Thyroid gland (tissue), 4 donors: ENCODE results near the gene KRT33A. TPM values are rescaled to one million over a fixed set of nuclear protein-coding genes. Genes with fewer than 3 reads are reported as not detected.

Experiments used
- DNase-seq, 2 donors: peaks; one replicate each; pipeline ENCODE4 v3.0.0-alpha.2; 2019
- H3K27ac ChIP-seq, 3 donors: fragments of 200-600 bp; sonication (generic); 1 replicate in 2 of 3; 2 replicates in 1 of 3; pipeline ENCODE4 v1.5.1; 2016 to 2019; ENCODE audit warnings: mild to moderate bottlenecking in 1 of 3, moderate library complexity in 1 of 3
- H3K27me3 ChIP-seq: fragments of 200-600 bp; sonication (generic); one replicate; pipeline ENCODE4 v1.5.1; 2019
- H3K36me3 ChIP-seq, 2 donors: fragments of 200-600 bp; sonication (generic); one replicate each; pipeline ENCODE4 v1.5.1; 2016 to 2019
- H3K4me1 ChIP-seq, 2 donors: fragments of 200-600 bp; sonication (generic); one replicate each; pipeline ENCODE4 v1.5.1; 2017 to 2019
- H3K4me3 ChIP-seq, 3 donors: fragments of 200-600 bp; sonication (generic); replicated peaks in 1 of 3; 1 replicate in 2 of 3; 2 replicates in 1 of 3; pipeline ENCODE4 v1.5.1; 2016; ENCODE audit warnings: mild to moderate bottlenecking in 1 of 3
- H3K9me3 ChIP-seq: fragments of 200-600 bp; sonication (generic); one replicate; pipeline ENCODE4 v1.5.1; 2017
- POLR2A ChIP-seq, 2 donors: fragments of 450-650 bp; IDR thresholded peaks; one replicate each; pipeline ENCODE4 v1.6.1; 2017; ENCODE audit warnings: antibody characterized with exemption in 2 of 2, mild to moderate bottlenecking in 2 of 2, moderate library complexity in 1 of 2
- WGBS, 2 donors: methylation state at CpG; one replicate each; pipeline ENCODE4 v1.1.5; 2017; 5-methylcytosine and 5-hydroxymethylcytosine counted together
- intact Hi-C: fragments of 100-400 bp; cut with DNase I; formaldehyde crosslinking; loops from one replicate; pipeline ENCODE4 v1.15.1; 2023
- total RNA-seq, 4 donors: library from RNA; depleted of rRNA; stranded (reverse); fragments of >200 nt; gene quantifications; one replicate each; pipeline ENCODE4 v1.2.3, GENCODE V29; 2016
- TF ChIP-seq, protein P1 (sequence below), 6 experiments: fragments of 200-600 bp in 3 of 6; fragments of 450-650 bp in 3 of 6; sonication (generic) in 3 of 6; IDR thresholded peaks; one replicate each; pipeline ENCODE4 v1.5.1; 2016 to 2019; ENCODE audit warnings: antibody characterized with exemption in 6 of 6, mild to moderate bottlenecking in 2 of 6, inconsistent platforms in 1 of 6, moderate library complexity in 1 of 6

KRT33A gene
- total RNA-seq, 4 donors from 2014 or later = not detected

DNA sequence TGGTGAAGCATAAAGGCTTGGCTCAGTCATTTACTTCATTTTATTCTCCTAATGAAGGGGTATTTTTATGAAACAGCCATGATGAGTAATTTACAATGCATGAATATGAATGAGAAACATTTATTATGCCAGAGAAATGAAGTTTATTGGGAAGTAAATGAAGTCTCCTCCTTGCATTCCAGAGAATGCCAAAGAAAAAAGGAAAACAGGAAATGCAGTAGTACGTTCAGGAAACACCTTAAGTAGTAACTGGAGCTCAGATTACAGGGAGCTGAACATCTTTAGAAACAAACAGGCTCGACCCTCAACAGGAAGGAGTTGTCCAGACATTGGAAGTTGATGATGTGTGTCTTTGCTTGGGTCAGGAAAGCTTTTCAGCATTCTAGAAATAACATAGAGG, 26.9 kb upstream of the KRT33A start:
- intact Hi-C loops = no loop called here

DNA sequence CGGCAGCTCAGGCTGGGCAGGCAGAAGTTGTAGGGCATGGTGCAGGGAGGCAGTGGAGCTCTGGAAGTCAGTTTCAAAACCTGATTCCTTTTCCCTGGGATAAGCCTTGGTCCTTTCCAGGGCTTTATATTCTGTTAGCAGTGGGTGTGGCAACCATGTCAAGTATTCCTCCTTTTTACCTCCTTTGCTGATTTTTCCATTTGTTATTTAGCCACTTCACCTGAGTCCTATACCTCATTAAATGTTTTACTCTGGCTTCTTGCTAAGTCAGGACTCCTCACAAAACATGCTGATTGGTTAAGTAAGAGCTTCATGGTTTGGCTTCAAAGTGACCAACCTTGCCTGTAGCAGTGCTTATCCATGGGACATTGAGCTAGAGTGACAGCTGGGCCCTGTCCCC, 19.1 kb upstream of the KRT33A start, which contains the start of gene KRT33B:
KRT33B (minus strand) TSS at position 101 of the 400 bp plus-strand sequence; CDS start at position 38, 63 bp downstream.
- Histone ChIP-seq H3K4me1 (no peaks in the 10 kb centered on the region), H3K27me3 (no peaks in the 10 kb centered on the region), H3K27ac (no peak within 1 kb of the TSS), H3K4me3 (no peak within 1 kb of the TSS), H3K36me3 (no peaks in the 10 kb centered on the region), H3K9me3 (no peaks in the 10 kb centered on the region)
- WGBS, 2 donors = 83 to 100% methylated on average over 1 of the region's 1 CpG
- intact Hi-C loops = no loop called here
- TF ChIP-seq POLR2A (IDR thresholded peaks at IDR 0.05) = no peak
- TF ChIP-seq, protein P1, sequence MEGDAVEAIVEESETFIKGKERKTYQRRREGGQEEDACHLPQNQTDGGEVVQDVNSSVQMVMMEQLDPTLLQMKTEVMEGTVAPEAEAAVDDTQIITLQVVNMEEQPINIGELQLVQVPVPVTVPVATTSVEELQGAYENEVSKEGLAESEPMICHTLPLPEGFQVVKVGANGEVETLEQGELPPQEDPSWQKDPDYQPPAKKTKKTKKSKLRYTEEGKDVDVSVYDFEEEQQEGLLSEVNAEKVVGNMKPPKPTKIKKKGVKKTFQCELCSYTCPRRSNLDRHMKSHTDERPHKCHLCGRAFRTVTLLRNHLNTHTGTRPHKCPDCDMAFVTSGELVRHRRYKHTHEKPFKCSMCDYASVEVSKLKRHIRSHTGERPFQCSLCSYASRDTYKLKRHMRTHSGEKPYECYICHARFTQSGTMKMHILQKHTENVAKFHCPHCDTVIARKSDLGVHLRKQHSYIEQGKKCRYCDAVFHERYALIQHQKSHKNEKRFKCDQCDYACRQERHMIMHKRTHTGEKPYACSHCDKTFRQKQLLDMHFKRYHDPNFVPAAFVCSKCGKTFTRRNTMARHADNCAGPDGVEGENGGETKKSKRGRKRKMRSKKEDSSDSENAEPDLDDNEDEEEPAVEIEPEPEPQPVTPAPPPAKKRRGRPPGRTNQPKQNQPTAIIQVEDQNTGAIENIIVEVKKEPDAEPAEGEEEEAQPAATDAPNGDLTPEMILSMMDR (IDR thresholded peaks at IDR 0.05) = no peak
- DNase-seq = no peak

More for the DNA sequence above, 26.9 kb upstream of the KRT33A start:
- Histone ChIP-seq H3K27ac (no peak overlapping the region), H3K4me1 (no peaks in the 10 kb centered on the region), H3K27me3 (no peaks in the 10 kb centered on the region), H3K36me3 (no peaks in the 10 kb centered on the region), H3K4me3 (no peak overlapping the region), H3K9me3 (no peaks in the 10 kb centered on the region)
- TF ChIP-seq, protein P1 (IDR thresholded peaks at IDR 0.05) = no peak
- no peak for TF ChIP-seq POLR2A (IDR thresholded peaks at IDR 0.05)
- no peak for DNase-seq
- WGBS, 2 donors = 19 to 24% methylated on average over 2 of the region's 2 CpGs

DNA sequence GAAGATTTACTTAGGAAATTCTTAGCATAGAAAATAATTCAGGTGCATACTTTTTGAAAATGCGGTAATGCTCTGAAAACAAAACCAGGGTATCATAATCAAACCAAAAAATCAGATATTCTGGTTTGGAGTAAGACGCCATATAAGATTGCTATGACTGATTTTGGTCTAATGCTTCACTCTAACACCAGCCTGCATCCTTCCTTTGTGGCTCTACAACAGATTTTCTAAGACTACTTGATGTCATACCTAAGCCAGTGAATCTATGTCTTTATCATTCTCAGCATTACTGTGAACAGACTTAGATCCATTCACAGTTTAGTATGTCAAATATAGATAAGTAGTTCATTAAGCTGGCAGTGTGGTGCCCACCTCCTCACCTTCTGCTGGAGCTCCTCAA, 18.4 kb upstream of the KRT33A start:
- Histone ChIP-seq H3K4me3 (no peak overlapping the region), H3K27ac (no peak overlapping the region), H3K36me3 (no peaks in the 10 kb centered on the region), H3K4me1 (no peaks in the 10 kb centered on the region), H3K9me3 (no peaks in the 10 kb centered on the region), H3K27me3 (no peaks in the 10 kb centered on the region)
- TF ChIP-seq, protein P1 (IDR thresholded peaks at IDR 0.05) = no peak
- no peak for TF ChIP-seq POLR2A (IDR thresholded peaks at IDR 0.05)
- 93 to 96% methylated on average over 2 of the region's 2 CpGs for WGBS, 2 donors
- intact Hi-C loops = no loop called here
- DNase-seq = no peak

GRCh38 chr17:41367426-41368075, 16.9 kb upstream of the KRT33A start:
- no peak for DNase-seq
- Histone ChIP-seq H3K4me1 (no peaks in the 10 kb centered on the region), H3K27me3 (no peaks in the 10 kb centered on the region), H3K36me3 (no peaks in the 10 kb centered on the region), H3K4me3 (no peak overlapping the region), H3K27ac (no peak overlapping the region), H3K9me3 (no peaks in the 10 kb centered on the region)
- 88 to 92% methylated on average over 10 of the region's 10 CpGs for WGBS, 2 donors
- intact Hi-C loops = no loop called here
- TF ChIP-seq POLR2A (IDR thresholded peaks at IDR 0.05) = no peak
- TF ChIP-seq, protein P1 (IDR thresholded peaks at IDR 0.05) = no peak

DNA sequence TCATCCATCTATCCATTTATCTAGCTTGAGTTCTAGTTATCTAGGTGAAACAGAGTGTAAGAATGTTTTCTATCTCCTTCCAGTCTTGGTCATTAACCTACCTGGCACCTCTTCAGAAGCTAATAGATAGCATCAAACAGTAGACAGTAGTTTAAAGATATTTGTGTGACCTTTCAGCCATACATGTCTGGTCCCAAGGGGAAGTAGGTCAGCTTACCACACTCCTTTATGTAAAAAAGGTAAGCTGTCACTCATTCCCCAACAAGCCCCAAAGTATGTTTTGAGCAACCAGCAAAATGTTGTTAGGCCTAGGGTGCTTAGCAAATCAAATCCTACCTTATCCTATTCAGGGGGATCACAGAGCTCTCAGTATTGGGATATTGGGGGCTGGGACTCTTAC, 15.4 kb upstream of the KRT33A start:
- intact Hi-C loops = no loop called here
- Histone ChIP-seq H3K36me3 (no peaks in the 10 kb centered on the region), H3K9me3 (no peaks in the 10 kb centered on the region), H3K27ac (no peak overlapping the region), H3K4me3 (no peak overlapping the region), H3K4me1 (no peaks in the 10 kb centered on the region), H3K27me3 (no peaks in the 10 kb centered on the region)
- DNase-seq = no peak
- TF ChIP-seq POLR2A (IDR thresholded peaks at IDR 0.05) = no peak
- TF ChIP-seq, protein P1 (IDR thresholded peaks at IDR 0.05) = no peak
